A549 (cell line): Measurements from ENCODE around the gene AGR3. TPM values are rescaled to one million over a fixed set of nuclear protein-coding genes. Genes with fewer than 3 reads are reported as not detected.

Experiments
- ATAC-seq, 2 experiments: fragments of 200-7000 bp in 1 of 2; fragments of >200 bp in 1 of 2; cut with Nextera tagmentation in 1 of 2; cut with Tn5 transposase in 1 of 2; 3 replicates each; pipeline versions ENCODE4 v1.8.0 to v1.9.1; 2018 to 2020; ENCODE audit warnings: mild to moderate bottlenecking in 1 of 2, moderate library complexity in 1 of 2
- CTCF ChIA-PET: fragments of 300-600 bp; sonication (Branson Sonifier 250); formaldehyde crosslinking; extraction: SDS; loops from one replicate; lab custom pipeline; 2021; ENCODE audit warnings: antibody characterized with exemption, inconsistent platforms; lab: Yijun Ruan, JAX
- POLR2A ChIA-PET: fragments of 350-600 bp; formaldehyde crosslinking; extraction: SDS; loops from one replicate; lab custom pipeline; 2021; ENCODE audit warnings: antibody characterized with exemption, inconsistent platforms; lab: Yijun Ruan, JAX
- DNase-seq, 2 experiments: peaks; one replicate each; pipeline versions ENCODE4 v3.0.0 to v3.0.0-alpha.2; 2011 to 2016; ENCODE audit warnings: low read depth in 1 of 2, low spot score in 1 of 2
- FAIRE-seq: peaks from 2 replicates; lab custom pipeline; 2011; peaks lifted over from hg19 to GRCh38; lab: Jason Lieb, UNC
- H3K27ac ChIP-seq, 2 experiments: fragments of >200 bp; sonication (Bioruptor Twin); formaldehyde crosslinking; 3 replicates each; pipeline ENCODE4 v1.5.1; 2016 to 2017
- H3K4me1 ChIP-seq: fragments of >200 bp; sonication (Bioruptor Twin); formaldehyde crosslinking; 3 replicates; pipeline ENCODE4 v1.6.1; 2016
- H3K4me2 ChIP-seq: fragments of >200 bp; sonication (Bioruptor Twin); formaldehyde crosslinking; 3 replicates; pipeline ENCODE4 v1.6.1; 2016
- H3K4me3 ChIP-seq: fragments of >200 bp; sonication (Bioruptor Twin); formaldehyde crosslinking; 3 replicates; pipeline ENCODE4 v1.5.1; 2016
- H3K9me3 ChIP-seq: fragments of >200 bp; sonication (Bioruptor Twin); formaldehyde crosslinking; 3 replicates; pipeline ENCODE4 v1.6.1; 2016
- BHLHE40 ChIP-seq: IDR thresholded peaks from 2 replicates; pipeline ENCODE4 v1.6.1; 2012; ENCODE audit warnings: low read depth, low read length, inconsistent platforms
- CBX8 ChIP-seq: fragments of 200-600 bp; sonication (generic); IDR thresholded peaks from 2 replicates; pipeline ENCODE4 v1.6.1; 2016
- CHD4 ChIP-seq: fragments of 200-600 bp; sonication (generic); IDR thresholded peaks from 2 replicates; pipeline ENCODE4 v1.6.1; 2016; ENCODE audit warnings: antibody characterized with exemption, mild to moderate bottlenecking, borderline replicate concordance
- EP300 ChIP-seq, 2 experiments: fragments of >200 bp; sonication (Bioruptor Twin); formaldehyde crosslinking; IDR thresholded peaks; 2 replicates in 1 of 2; 3 replicates in 1 of 2; pipeline ENCODE4 v1.6.1; 2016 to 2017
- GATA3 ChIP-seq: IDR thresholded peaks from 2 replicates; pipeline ENCODE4 v1.6.1; 2012; ENCODE audit warnings: borderline replicate concordance
- HDAC2 ChIP-seq: fragments of 200-600 bp; sonication (generic); IDR thresholded peaks from 2 replicates; pipeline ENCODE4 v1.6.1; 2016
- HEYL ChIP-seq: fragments of 250-450 bp; sonication (Bioruptor Pico); IDR thresholded peaks from 2 replicates; pipeline ENCODE4 v1.8.0; 2021; ENCODE audit warnings: mild to moderate bottlenecking, moderate library complexity
- HOXB13 ChIP-seq: fragments of 250-450 bp; sonication (Bioruptor Pico); IDR thresholded peaks from 2 replicates; pipeline ENCODE4 v1.5.0; 2020; ENCODE audit warnings: low read depth, mild to moderate bottlenecking, moderate library complexity
- KDM1A ChIP-seq: fragments of 200-600 bp; sonication (generic); IDR thresholded peaks from 2 replicates; pipeline ENCODE4 v1.6.1; 2016; ENCODE audit warnings: low read depth, mild to moderate bottlenecking
- KDM5A ChIP-seq: fragments of 200-600 bp; sonication (generic); IDR thresholded peaks from 2 replicates; pipeline ENCODE4 v1.6.1; 2016; ENCODE audit warnings: antibody characterized with exemption, mild to moderate bottlenecking
- NR3C1 ChIP-seq: fragments of >200 bp; sonication (Bioruptor Twin); formaldehyde crosslinking; IDR thresholded peaks from 3 replicates; pipeline ENCODE4 v1.6.1; 2017
- PHF8 ChIP-seq: fragments of 200-600 bp; sonication (generic); IDR thresholded peaks from 2 replicates; pipeline ENCODE4 v1.6.1; 2016; ENCODE audit warnings: low read depth, mild to moderate bottlenecking, antibody characterized with exemption, moderate library complexity, borderline replicate concordance
- POLR2AphosphoS2 ChIP-seq: conservative IDR thresholded peaks from 2 replicates; pipeline ENCODE4 v1.6.1; 2012; ENCODE audit warnings: low read length, improper control_type of control experiment, inconsistent platforms
- RAD21 ChIP-seq, 2 experiments: fragments of >200 bp in 1 of 2; sonication (Bioruptor Twin) in 1 of 2; formaldehyde crosslinking in 1 of 2; IDR thresholded peaks in 1 of 2; conservative IDR thresholded peaks in 1 of 2; 2 replicates in 1 of 2; 3 replicates in 1 of 2; pipeline ENCODE4 v1.6.1; 2012 to 2018; ENCODE audit warnings: inconsistent platforms in 1 of 2
- RFX5 ChIP-seq: fragments of 450-650 bp; IDR thresholded peaks from 2 replicates; pipeline ENCODE4 v1.7.1; 2014; ENCODE audit warnings: antibody characterized with exemption, mild to moderate bottlenecking, moderate library complexity
- SMC3 ChIP-seq: fragments of >200 bp; sonication (Bioruptor Twin); formaldehyde crosslinking; IDR thresholded peaks from 3 replicates; pipeline ENCODE4 v1.6.1; 2018; ENCODE audit warnings: inconsistent platforms
- SREBF2 ChIP-seq: fragments of 450-650 bp; IDR thresholded peaks from 2 replicates; pipeline ENCODE4 v1.6.1; 2014; ENCODE audit warnings: mild to moderate bottlenecking, moderate library complexity
- WGBS: methylation state at CpG from one replicate; pipeline ENCODE4 v1.1.6; 2017; ENCODE audit errors: missing lambda C conversion rate; 5-methylcytosine and 5-hydroxymethylcytosine counted together
- polyA plus RNA-seq, 4 experiments: library from polyadenylated mRNA; depleted of rRNA in 3 of 4; stranded (reverse); fragments of >200 nt; fragmentation: RNase III in 1 of 4; extraction: RNeasy Plus Mini Kit Qiagen cat#74134 plus additional on column Dnase treatment in 1 of 4; gene quantifications; 2 replicates in 3 of 4; 3 replicates in 1 of 4; pipeline ENCODE4 v1.2.3, GENCODE V29; 2011 to 2017
- TF ChIP-seq, protein P1 (sequence below): fragments of >200 bp; sonication (Bioruptor Twin); formaldehyde crosslinking; IDR thresholded peaks from 3 replicates; pipeline ENCODE4 v1.5.1; 2016
- TF ChIP-seq, protein P2 (sequence below): IDR thresholded peaks from 2 replicates; pipeline ENCODE4 v1.6.1; 2012; ENCODE audit warnings: low read depth, borderline replicate concordance
- TF ChIP-seq, protein P3 (sequence below): IDR thresholded peaks from 2 replicates; pipeline ENCODE4 v1.6.1; 2012

The AGR3 gene
- polyA plus RNA-seq, 2 of the 4 experiments (the other 2 are of a cell fraction) = 0.36 TPM; not detected in 1

DNA sequence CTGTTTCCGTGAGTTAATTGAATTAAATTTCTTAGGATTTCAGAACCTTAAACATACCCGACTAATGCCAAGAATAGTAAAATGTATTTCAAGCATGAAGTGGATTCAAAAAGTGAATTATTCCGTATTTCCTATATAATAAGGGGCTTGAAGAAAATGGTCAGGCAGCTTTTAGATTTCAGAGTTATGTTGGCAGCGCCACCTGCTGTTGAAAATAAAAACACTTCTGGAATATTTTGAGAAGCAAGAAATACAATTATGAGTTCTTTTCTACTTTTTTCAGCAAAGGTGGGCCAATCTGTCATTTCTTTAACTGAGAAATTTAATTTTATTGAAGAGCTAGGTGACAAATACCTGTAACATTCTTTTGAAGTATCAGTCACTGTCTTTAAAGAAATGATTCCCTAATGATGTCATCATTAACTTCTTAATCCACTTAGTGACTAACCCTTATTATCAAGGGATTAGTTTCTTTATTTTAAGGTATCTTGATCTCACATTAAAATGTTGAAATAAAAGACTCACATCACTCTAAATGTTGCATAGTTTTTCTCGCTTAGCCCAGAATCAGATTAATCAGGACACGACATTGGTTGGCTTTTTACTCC lies 36.6 kb upstream of the AGR3 start:
- ATAC-seq (no peak), FAIRE-seq (no peak), DNase-seq (peak in 1 of 2 experiments; percentile 68)
- Histone ChIP-seq H3K4me1 (peaks cover 57% of the 10 kb centered on the region), H3K9me3 (peaks cover 7% of the 10 kb centered on the region; the same call in 1 of the 3 replicates), H3K27ac (peak overlapping the region; percentile 43 to 63; a peak in 4 of 6 replicates), H3K4me3 (no peak overlapping the region), H3K4me2 (peak overlapping the region; percentile 71; the same call in 2 of the 3 replicates)
- WGBS = 43% methylated on average over 6 of the region's 6 CpGs
- POLR2A ChIA-PET = interaction anchor here (1.2 kb wide), 1 partner anchor 117 kb away, joined by 4 read pairs; no protein-coding TSS in a partner anchor
- CTCF ChIA-PET = interaction anchor here (0.6 to 3.6 kb wide), 41 partner anchors 8 to 720 kb away, joined by 3 to 46 read pairs (median 4); partner anchors contain the start of gene TSPAN13
- TF ChIP-seq HOXB13 (CRISPR knock-in tag) (no peak), RAD21 (conservative IDR thresholded peaks at IDR 0.05 in 1 of 2, IDR thresholded peaks at IDR 0.05 in 1 of 2) (peak; percentile 82 to 89), HEYL (no peak), SMC3 (peak; percentile 94)
- TF ChIP-seq, protein P1, sequence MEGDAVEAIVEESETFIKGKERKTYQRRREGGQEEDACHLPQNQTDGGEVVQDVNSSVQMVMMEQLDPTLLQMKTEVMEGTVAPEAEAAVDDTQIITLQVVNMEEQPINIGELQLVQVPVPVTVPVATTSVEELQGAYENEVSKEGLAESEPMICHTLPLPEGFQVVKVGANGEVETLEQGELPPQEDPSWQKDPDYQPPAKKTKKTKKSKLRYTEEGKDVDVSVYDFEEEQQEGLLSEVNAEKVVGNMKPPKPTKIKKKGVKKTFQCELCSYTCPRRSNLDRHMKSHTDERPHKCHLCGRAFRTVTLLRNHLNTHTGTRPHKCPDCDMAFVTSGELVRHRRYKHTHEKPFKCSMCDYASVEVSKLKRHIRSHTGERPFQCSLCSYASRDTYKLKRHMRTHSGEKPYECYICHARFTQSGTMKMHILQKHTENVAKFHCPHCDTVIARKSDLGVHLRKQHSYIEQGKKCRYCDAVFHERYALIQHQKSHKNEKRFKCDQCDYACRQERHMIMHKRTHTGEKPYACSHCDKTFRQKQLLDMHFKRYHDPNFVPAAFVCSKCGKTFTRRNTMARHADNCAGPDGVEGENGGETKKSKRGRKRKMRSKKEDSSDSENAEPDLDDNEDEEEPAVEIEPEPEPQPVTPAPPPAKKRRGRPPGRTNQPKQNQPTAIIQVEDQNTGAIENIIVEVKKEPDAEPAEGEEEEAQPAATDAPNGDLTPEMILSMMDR = peak; percentile 92
- TF ChIP-seq, all 56 proteins: peak for 3

DNA sequence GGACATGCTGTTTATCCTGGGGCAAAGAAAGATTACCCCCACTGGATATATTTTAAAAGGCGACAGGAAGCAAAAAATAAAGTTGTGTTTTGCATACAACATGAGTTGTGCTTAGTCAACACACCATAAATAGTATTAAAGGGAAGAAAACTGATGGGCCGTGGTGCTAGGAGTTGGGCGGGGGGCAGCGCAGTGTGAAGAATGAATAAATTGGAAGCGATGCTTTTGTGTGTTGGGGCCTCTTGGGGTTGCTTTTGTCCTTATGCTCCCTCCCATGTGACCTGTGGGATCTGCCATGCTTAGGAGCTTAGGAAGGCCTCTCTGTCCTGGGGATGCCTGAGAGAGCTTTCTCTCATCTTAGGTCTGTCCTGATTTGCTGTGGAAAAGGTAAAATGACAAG lies 35.0 kb upstream of the AGR3 start:
- DNase-seq (no peak), ATAC-seq (no peak; a peak in 1 of 6 replicates), FAIRE-seq (no peak)
- peaks cover 7% of the 10 kb centered on the region; the same call in 1 of the 3 replicates for H3K9me3 ChIP-seq
- peaks cover 45% of the 10 kb centered on the region for H3K4me1 ChIP-seq
- peak overlapping the region; percentile 71 for H3K4me2 ChIP-seq
- ChIA-PET CTCF (interaction anchor here (1.2 to 3.6 kb wide), 7 partner anchors 10 to 223 kb away, joined by 3 to 46 read pairs (median 16); no protein-coding TSS in a partner anchor), POLR2A (no interaction called here)
- no peak for TF ChIP-seq BHLHE40
- no peak for TF ChIP-seq POLR2AphosphoS2
- no peak for TF ChIP-seq HEYL
- no peak for TF ChIP-seq CHD4
- TF ChIP-seq PHF8 = no peak
- TF ChIP-seq NR3C1 = no peak
- TF ChIP-seq, protein P1 = no peak
- TF ChIP-seq KDM1A = no peak
- TF ChIP-seq, protein P2, sequence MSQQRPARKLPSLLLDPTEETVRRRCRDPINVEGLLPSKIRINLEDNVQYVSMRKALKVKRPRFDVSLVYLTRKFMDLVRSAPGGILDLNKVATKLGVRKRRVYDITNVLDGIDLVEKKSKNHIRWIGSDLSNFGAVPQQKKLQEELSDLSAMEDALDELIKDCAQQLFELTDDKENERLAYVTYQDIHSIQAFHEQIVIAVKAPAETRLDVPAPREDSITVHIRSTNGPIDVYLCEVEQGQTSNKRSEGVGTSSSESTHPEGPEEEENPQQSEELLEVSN = no peak
- no peak for TF ChIP-seq SMC3
- TF ChIP-seq SREBF2 = no peak
- no peak for TF ChIP-seq CBX8
- no peak for TF ChIP-seq HDAC2
- TF ChIP-seq EP300 (IDR thresholded peaks at IDR 0.05) = no peak
- no peak for TF ChIP-seq GATA3
- TF ChIP-seq, protein P3, sequence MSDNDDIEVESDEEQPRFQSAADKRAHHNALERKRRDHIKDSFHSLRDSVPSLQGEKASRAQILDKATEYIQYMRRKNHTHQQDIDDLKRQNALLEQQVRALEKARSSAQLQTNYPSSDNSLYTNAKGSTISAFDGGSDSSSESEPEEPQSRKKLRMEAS = no peak
- TF ChIP-seq KDM5A = no peak
- no peak for TF ChIP-seq RFX5
- H3K4me3 ChIP-seq = 0 out of 3 replicates have a peak overlapping the region, but pooled peaks have one; percentile 15
- H3K27ac ChIP-seq = peak overlapping the region; percentile 63 to 73
- 91% methylated on average over 5 of the region's 5 CpGs for WGBS
